NCI-H1092 treated with DMSO at 0.1 percent for 48 hours (cell line): ENCODE measurements around the gene PUM1.

Experiments
- DNase-seq: peaks from one replicate; lab custom pipeline; 2025; lab: John Stamatoyannopoulos, UW

PUM1 gene

GRCh38 chr1:30906631-30907441, 158.7 kb downstream of the PUM1 start:
- no peak for DNase-seq

- DNase-seq, result no peak
Measured at GRCh38 chr1:30905916-30906620, 159.4 kb downstream of the PUM1 start.

GRCh38 chr1:30905403-30905802, 160.1 kb downstream of the PUM1 start:
- no peak for DNase-seq

- DNase-seq, result no peak
Measured at GRCh38 chr1:30904962-30905335, 160.6 kb downstream of the PUM1 start.

GRCh38 chr1:30904191-30904961, 161.1 kb downstream of the PUM1 start:
- no peak for DNase-seq

- no peak for DNase-seq
Measured at GRCh38 chr1:30903343-30904034, 162.0 kb downstream of the PUM1 start.

- no peak for DNase-seq
Measured at GRCh38 chr1:30902593-30903290, 162.8 kb downstream of the PUM1 start.

- no peak for DNase-seq
Measured at GRCh38 chr1:30901798-30902581, 163.5 kb downstream of the PUM1 start.

- DNase-seq, result no peak
Measured at GRCh38 chr1:30900931-30901560, 164.5 kb downstream of the PUM1 start.

- DNase-seq, result no peak
Measured at GRCh38 chr1:30900486-30900885, 165.0 kb downstream of the PUM1 start.

GRCh38 chr1:30899577-30900389, 165.7 kb downstream of the PUM1 start:
- DNase-seq, result no peak

GRCh38 chr1:30898031-30898815, 167.3 kb downstream of the PUM1 start:
- DNase-seq, result no peak

- no peak for DNase-seq
Measured at GRCh38 chr1:30896905-30897304, 168.6 kb downstream of the PUM1 start.

- DNase-seq, result no peak
Measured at GRCh38 chr1:30895944-30896660, 169.4 kb downstream of the PUM1 start.

GRCh38 chr1:30895382-30895943, 170.1 kb downstream of the PUM1 start:
- no peak for DNase-seq

GRCh38 chr1:30894508-30894973, 171.0 kb downstream of the PUM1 start:
- DNase-seq, result no peak

GRCh38 chr1:30893776-30894507, 171.6 kb downstream of the PUM1 start:
- DNase-seq, result no peak
